T-helper 2 cell treated with Interferon-gamma antibody and Interleukin-4, amounts not matched to agents 5 μg/mL and 100 μg/mL, for 36 hours (primary cell): ENCODE results near the gene COPZ2.

Experiments used
- DNase-seq: peaks from one replicate; pipeline ENCODE4 v3.0.0; 2021; ENCODE audit warnings: low spot score
- H3K27ac Mint-ChIP-seq: one replicate; pipeline ENCODE4 v1.8.0; 2021; ENCODE audit warnings: mild to moderate bottlenecking, mixed read lengths
- H3K27me3 Mint-ChIP-seq: one replicate; pipeline ENCODE4 v1.8.0; 2021; ENCODE audit warnings: low read depth, mixed read lengths
- H3K36me3 Mint-ChIP-seq: one replicate; pipeline ENCODE4 v1.8.0; 2021; ENCODE audit warnings: low read depth, mixed read lengths
- H3K4me1 Mint-ChIP-seq: one replicate; pipeline ENCODE4 v1.8.0; 2021; ENCODE audit warnings: low read depth, mixed read lengths
- H3K4me3 Mint-ChIP-seq: one replicate; pipeline ENCODE4 v1.8.0; 2022; ENCODE audit warnings: mild to moderate bottlenecking, moderate library complexity, mixed read lengths
- H3K9me3 Mint-ChIP-seq: one replicate; pipeline ENCODE4 v1.8.0; 2021; ENCODE audit warnings: mixed read lengths

The COPZ2 gene

DNA sequence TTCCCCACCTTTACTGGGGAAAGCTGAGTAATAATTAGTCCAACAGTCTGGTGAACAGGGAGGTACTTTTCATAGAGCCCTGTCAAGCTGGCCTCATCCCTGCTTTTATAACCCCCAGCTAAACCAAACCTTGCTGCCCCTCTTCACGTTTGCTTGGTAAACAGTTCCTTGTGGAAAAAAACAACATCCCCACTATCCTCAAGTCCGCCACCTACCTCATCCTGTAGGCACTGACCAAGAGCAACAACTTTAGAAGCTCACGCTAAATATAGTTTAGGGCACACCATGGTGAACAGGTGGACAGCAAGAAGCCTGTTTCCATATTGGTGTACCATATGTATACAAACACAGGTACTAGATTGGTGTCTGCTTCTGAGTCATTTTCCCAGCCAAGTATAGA is 27.0 kb upstream of the COPZ2 start:
- Mint-ChIP-seq H3K4me1 (peaks cover 2% of the 10 kb centered on the region), H3K27me3 (no peaks in the 10 kb centered on the region), H3K36me3 (peaks cover 38% of the 10 kb centered on the region), H3K4me3 (no peak overlapping the region), H3K27ac (no peak overlapping the region), H3K9me3 (no peaks in the 10 kb centered on the region)
- no peak for DNase-seq

DNA sequence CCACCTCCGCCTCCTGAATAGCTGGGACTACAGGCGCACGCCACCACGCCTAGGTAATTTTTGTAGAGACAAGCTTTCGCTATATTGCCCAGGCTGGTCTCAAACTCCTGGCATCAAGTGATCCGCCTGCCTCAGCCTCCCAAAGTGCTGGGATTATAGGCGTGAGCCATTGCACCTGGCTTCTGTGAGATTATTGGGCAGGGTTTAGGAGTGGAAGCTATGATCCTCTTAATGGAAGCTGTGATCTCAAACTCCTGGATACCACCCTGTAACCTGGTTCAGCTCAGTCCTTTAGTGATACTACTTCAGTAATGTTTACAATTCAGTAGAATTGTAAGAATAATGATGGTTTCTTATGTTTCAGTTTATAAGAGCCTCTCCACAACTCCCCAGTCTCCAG is 24.7 kb upstream of the COPZ2 start:
- H3K9me3 Mint-ChIP-seq, result no peaks in the 10 kb centered on the region
- H3K4me1 Mint-ChIP-seq, result peaks cover 2% of the 10 kb centered on the region
- DNase-seq, result no peak
- H3K27ac Mint-ChIP-seq, result no peak overlapping the region
- H3K27me3 Mint-ChIP-seq, result no peaks in the 10 kb centered on the region
- no peak overlapping the region for H3K4me3 Mint-ChIP-seq
- peaks cover 50% of the 10 kb centered on the region for H3K36me3 Mint-ChIP-seq

DNA sequence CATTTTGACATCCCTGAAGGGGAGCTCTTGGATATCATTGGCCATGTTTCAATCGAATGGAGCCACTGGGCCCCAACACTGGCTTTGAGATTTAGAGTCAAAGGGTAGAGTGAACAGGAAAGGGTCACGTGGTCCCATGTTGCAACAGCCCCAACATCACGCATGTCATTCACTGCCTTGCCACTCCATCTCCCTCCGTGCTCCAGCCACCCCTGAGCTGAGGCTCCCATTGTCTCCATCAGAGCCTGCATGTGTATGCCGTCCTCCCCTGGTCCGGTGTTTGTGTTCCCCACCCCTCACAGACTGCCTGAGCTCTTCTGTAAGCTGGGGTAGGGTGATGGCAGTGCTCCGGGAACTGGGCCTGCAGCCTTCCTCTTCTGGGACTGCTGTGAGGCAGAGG is 22.7 kb upstream of the COPZ2 start:
- Mint-ChIP-seq H3K27me3 (no peaks in the 10 kb centered on the region), H3K4me1 (peaks cover 12% of the 10 kb centered on the region), H3K27ac (no peak overlapping the region), H3K4me3 (no peak overlapping the region), H3K9me3 (no peaks in the 10 kb centered on the region), H3K36me3 (peaks cover 57% of the 10 kb centered on the region)
- DNase-seq, result no peak

GRCh38 chr17:48059125-48059668 is 21.6 kb upstream of the COPZ2 start:
- Mint-ChIP-seq H3K4me3 (no peak overlapping the region), H3K4me1 (peaks cover 16% of the 10 kb centered on the region), H3K9me3 (no peaks in the 10 kb centered on the region), H3K27me3 (no peaks in the 10 kb centered on the region), H3K36me3 (peaks cover 54% of the 10 kb centered on the region), H3K27ac (no peak overlapping the region)
- DNase-seq, result no peak

GRCh38 chr17:48058393-48059124 is 21.0 kb upstream of the COPZ2 start:
- no peaks in the 10 kb centered on the region for H3K27me3 Mint-ChIP-seq
- peaks cover 53% of the 10 kb centered on the region for H3K36me3 Mint-ChIP-seq
- no peak overlapping the region for H3K27ac Mint-ChIP-seq
- H3K4me3 Mint-ChIP-seq, result no peak overlapping the region
- DNase-seq, result no peak
- H3K4me1 Mint-ChIP-seq, result peaks cover 17% of the 10 kb centered on the region
- H3K9me3 Mint-ChIP-seq, result no peaks in the 10 kb centered on the region

GRCh38 chr17:48057626-48058025 is 20.0 kb upstream of the COPZ2 start:
- H3K9me3 Mint-ChIP-seq, result no peaks in the 10 kb centered on the region
- H3K36me3 Mint-ChIP-seq, result peaks cover 56% of the 10 kb centered on the region
- no peak overlapping the region for H3K4me3 Mint-ChIP-seq
- H3K27ac Mint-ChIP-seq, result no peak overlapping the region
- no peaks in the 10 kb centered on the region for H3K27me3 Mint-ChIP-seq
- peaks cover 23% of the 10 kb centered on the region for H3K4me1 Mint-ChIP-seq
- no peak for DNase-seq

- Mint-ChIP-seq H3K27ac (peak overlapping the region; percentile 22), H3K36me3 (peaks cover 59% of the 10 kb centered on the region), H3K27me3 (no peaks in the 10 kb centered on the region), H3K4me1 (peaks cover 27% of the 10 kb centered on the region), H3K9me3 (no peaks in the 10 kb centered on the region), H3K4me3 (no peak overlapping the region)
- no peak for DNase-seq
Observed at GRCh38 chr17:48056879-48057278, 19.3 kb upstream of the COPZ2 start.

DNA sequence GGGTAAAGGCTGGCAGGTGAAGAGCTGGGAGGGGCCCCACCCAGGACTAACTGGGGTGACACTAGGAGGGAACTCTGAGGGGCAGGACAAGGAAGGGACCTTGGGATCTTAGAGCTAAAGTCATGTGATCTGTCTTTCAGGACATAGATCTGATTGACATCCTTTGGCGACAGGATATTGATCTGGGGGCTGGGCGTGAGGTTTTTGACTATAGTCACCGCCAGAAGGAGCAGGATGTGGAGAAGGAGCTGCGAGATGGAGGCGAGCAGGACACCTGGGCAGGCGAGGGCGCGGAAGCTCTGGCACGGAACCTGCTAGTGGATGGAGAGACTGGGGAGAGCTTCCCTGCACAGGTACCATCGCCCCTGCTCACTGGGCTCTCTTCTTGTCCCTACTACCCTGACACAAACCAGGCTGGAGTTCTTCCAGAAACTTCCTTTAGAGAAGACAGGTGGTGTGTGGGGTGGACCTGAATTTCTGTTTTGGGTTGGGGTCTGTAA is 18.7 kb upstream of the COPZ2 start:
- no peak overlapping the region for H3K4me3 Mint-ChIP-seq
- no peak for DNase-seq
- no peaks in the 10 kb centered on the region for H3K9me3 Mint-ChIP-seq
- H3K27ac Mint-ChIP-seq, result peak overlapping the region; percentile 12
- no peaks in the 10 kb centered on the region for H3K27me3 Mint-ChIP-seq
- H3K4me1 Mint-ChIP-seq, result peaks cover 32% of the 10 kb centered on the region
- H3K36me3 Mint-ChIP-seq, result peaks cover 61% of the 10 kb centered on the region

DNA sequence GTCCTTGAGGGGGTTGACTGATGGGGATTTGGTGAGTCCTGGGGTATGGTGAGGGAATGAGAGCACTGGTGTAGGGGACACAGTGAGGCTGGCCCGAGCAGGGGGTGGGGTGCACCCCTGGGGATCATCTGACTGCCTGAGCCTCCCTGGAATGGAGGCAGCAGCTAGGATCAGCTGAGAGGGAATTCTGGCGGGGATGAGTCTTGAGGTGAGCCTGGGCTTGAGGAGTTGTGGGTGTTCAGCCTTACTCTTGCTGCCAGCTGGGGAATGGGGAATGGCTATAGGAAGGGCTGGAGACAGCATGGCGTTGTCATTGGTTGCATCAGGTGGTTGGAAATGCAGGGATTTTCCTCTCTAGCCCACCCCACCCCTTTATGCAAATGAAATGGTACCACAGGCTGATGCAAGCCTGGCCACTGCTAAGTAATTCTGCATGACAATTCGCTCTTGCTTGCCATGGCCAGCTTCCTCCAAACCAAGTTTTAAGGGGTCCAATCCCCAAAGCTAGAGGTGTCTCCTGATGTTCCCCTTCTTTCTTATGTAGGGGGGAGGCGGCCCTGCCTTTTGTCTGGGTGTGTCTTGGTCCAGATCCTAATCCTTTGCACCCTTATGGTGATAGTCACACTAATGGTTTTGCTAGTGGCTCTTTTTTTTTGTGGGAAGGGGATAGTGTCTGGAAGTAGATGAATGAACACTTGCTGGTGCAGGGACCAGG is 18.1 kb upstream of the COPZ2 start:
- H3K27me3 Mint-ChIP-seq, result no peaks in the 10 kb centered on the region
- H3K4me3 Mint-ChIP-seq, result peak overlapping the region; percentile 51
- H3K4me1 Mint-ChIP-seq, result peaks cover 35% of the 10 kb centered on the region
- H3K36me3 Mint-ChIP-seq, result peaks cover 59% of the 10 kb centered on the region
- DNase-seq, result peak; percentile 23
- peak overlapping the region; percentile 57 for H3K27ac Mint-ChIP-seq
- H3K9me3 Mint-ChIP-seq, result no peaks in the 10 kb centered on the region

- Mint-ChIP-seq H3K27me3 (no peaks in the 10 kb centered on the region), H3K27ac (peak overlapping the region; percentile 57), H3K4me3 (peak overlapping the region; percentile 51), H3K4me1 (peaks cover 44% of the 10 kb centered on the region), H3K36me3 (peaks cover 56% of the 10 kb centered on the region), H3K9me3 (no peaks in the 10 kb centered on the region)
- no peak for DNase-seq
Observed at GRCh38 chr17:48054238-48055185, 16.9 kb upstream of the COPZ2 start.

GRCh38 chr17:48053758-48054237 is 16.2 kb upstream of the COPZ2 start:
- DNase-seq, result no peak
- Mint-ChIP-seq H3K27me3 (no peaks in the 10 kb centered on the region), H3K36me3 (peaks cover 52% of the 10 kb centered on the region), H3K9me3 (no peaks in the 10 kb centered on the region), H3K4me1 (peaks cover 44% of the 10 kb centered on the region), H3K4me3 (peak overlapping the region; percentile 12), H3K27ac (peak overlapping the region; percentile 12)

DNA sequence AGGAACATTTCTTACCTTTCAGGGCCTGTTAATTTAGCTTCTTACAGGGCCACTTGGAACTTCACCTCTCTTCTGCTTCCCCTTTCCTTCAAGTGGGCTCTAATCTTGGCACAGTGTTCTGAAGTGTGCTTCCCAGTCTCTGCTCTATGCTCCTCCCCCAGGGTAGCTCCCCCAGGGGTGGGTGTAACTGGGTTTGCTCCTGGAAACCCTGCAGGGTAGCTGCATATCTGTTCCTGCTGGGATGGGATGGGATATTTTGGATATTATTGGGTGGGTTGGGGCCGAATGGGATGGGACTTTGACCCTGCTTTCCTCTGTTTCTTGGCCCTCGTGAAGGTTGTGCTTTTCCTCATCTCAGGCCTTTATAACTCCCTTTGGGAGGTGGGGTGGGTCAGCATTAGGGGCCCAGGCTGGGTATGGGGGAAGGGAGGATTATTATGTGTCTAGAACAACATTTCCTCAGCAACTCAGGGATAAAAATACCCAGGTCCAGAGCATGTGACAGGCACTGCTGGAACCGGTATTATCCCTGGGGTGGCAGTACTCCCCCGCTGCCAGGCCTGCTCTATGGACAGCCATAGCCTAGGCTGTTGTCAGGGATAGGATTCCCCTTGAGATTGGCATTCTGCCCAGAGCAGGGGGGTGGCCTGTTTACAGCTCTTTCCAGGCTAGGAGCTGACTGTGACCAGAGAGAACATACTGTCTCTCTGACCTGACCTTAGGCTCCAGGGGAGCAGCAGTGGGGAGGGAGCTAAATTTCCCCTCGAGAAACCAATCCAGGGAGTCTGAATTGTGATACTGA is 15.6 kb upstream of the COPZ2 start:
- DNase-seq, result no peak
- Mint-ChIP-seq H3K27me3 (no peaks in the 10 kb centered on the region), H3K4me3 (peak overlapping the region; percentile 45), H3K36me3 (peaks cover 46% of the 10 kb centered on the region), H3K27ac (peak overlapping the region; percentile 60), H3K9me3 (no peaks in the 10 kb centered on the region), H3K4me1 (peaks cover 44% of the 10 kb centered on the region)
